ENCODE measurements around the gene NINJ2.

NINJ2 gene

GRCh38 chr12:524167-524951 is 138.9 kb downstream of the NINJ2 start:
- no peak for DNase-seq

GRCh38 chr12:522692-523378 is 140.4 kb downstream of the NINJ2 start:
- no peak for DNase-seq

- DNase-seq = no peak
These were observed 143.1 kb downstream of the NINJ2 start for GRCh38 chr12:520119-520518.

DNA sequence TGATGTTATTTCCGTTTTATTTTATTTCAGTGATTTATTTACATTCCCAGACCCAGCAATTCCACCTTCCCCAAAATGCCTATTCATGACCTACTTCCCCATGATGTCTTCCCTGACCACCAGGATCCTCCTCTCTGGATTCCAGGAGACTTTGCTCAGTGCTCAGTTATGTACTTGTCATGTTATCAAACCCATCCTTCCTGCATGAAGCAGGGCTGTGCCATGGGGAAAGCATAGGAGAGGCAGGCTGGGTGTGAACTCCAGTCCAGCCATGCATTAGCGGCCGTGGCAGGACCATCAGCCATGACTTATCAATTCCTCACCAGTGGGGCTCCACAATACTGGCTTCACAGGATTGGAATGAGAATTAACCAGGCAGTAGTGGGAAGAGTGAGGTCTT is 145.7 kb downstream of the NINJ2 start:
- no peak for DNase-seq

Measured in stimulated activated CD4-positive, alpha-beta T cell treated with anti-CD3 and anti-CD28 coated beads, Interleukin-4, amount 100 ng/mL, for 4 hours (primary cell).